Liver (tissue), 9 donors: Measurements from ENCODE around the gene UBR3. TPM values are rescaled to one million over a fixed set of nuclear protein-coding genes. Genes with fewer than 3 reads are reported as not detected.
"Not testable (repeated sequence)": the region's sequence is repeated elsewhere in the genome, so short reads cannot be mapped to it uniquely, and the experiment has no call there.

ENCODE experiments used
- DNase-seq: peaks from one replicate; pipeline ENCODE4 v3.0.0-alpha.2; 2017; ENCODE audit warnings: low spot score
- H3K27ac ChIP-seq, 2 donors: one replicate each; pipeline ENCODE4 v1.7.0; 2013; ENCODE audit warnings: inconsistent platforms in 2 of 2, low read length in 2 of 2, control low read depth in 1 of 2, low read depth in 1 of 2, mild to moderate bottlenecking in 1 of 2
- H3K27me3 ChIP-seq, 4 donors: one replicate each; pipeline versions ENCODE4 v1.6.1 to v1.7.0; 2013; ENCODE audit warnings: low read length in 3 of 4, inconsistent platforms in 1 of 4, mild to moderate bottlenecking in 1 of 4, moderate library complexity in 1 of 4; ENCODE audit not compliant: control insufficient read depth in 4 of 4, insufficient read depth in 4 of 4
- H3K36me3 ChIP-seq, 4 donors: one replicate each; pipeline versions ENCODE4 v1.6.1 to v1.7.0; 2013; ENCODE audit warnings: low read length in 3 of 4, mild to moderate bottlenecking in 3 of 4, low read depth in 1 of 4, moderate library complexity in 1 of 4; ENCODE audit not compliant: control insufficient read depth in 4 of 4, insufficient read depth in 3 of 4
- H3K4me1 ChIP-seq, 4 donors: one replicate each; pipeline versions ENCODE4 v1.6.1 to v1.7.0; 2013; ENCODE audit warnings: low read length in 3 of 4, mild to moderate bottlenecking in 3 of 4, moderate library complexity in 1 of 4; ENCODE audit not compliant: control insufficient read depth in 4 of 4, insufficient read depth in 4 of 4
- H3K4me3 ChIP-seq, 3 donors: one replicate each; pipeline versions ENCODE4 v1.6.1 to v1.7.0; 2013; ENCODE audit warnings: low read length in 3 of 3, control low read depth in 1 of 3, low read depth in 1 of 3, mild to moderate bottlenecking in 1 of 3
- H3K9ac ChIP-seq, 2 donors: one replicate each; pipeline ENCODE4 v1.7.0; 2013; ENCODE audit warnings: low read length in 2 of 2, mild to moderate bottlenecking in 2 of 2, moderate library complexity in 2 of 2, control low read depth in 1 of 2, low read depth in 1 of 2
- H3K9me3 ChIP-seq, 4 donors: one replicate each; pipeline versions ENCODE4 v1.6.1 to v1.7.0; 2013; ENCODE audit warnings: low read length in 3 of 4; ENCODE audit not compliant: control insufficient read depth in 4 of 4
- ATF3 ChIP-seq: IDR thresholded peaks from 2 replicates; pipeline ENCODE4 v1.6.1; 2016; ENCODE audit warnings: antibody characterized with exemption
- CTCF ChIP-seq: fragments of 150-350 bp; IDR thresholded peaks from 2 replicates; pipeline ENCODE4 v1.5.1; 2017; ENCODE audit warnings: improper control_type of control experiment, low read depth, low read length; ENCODE audit not compliant: missing input control
- EGR1 ChIP-seq, 2 donors: IDR thresholded peaks; 2 replicates each; pipeline ENCODE4 v1.6.1; 2016 to 2018; ENCODE audit warnings: antibody characterized with exemption in 2 of 2, low read depth in 2 of 2
- FOXA1 ChIP-seq: IDR thresholded peaks from 2 replicates; pipeline ENCODE4 v1.6.1; 2016; ENCODE audit warnings: antibody characterized with exemption
- FOXA2 ChIP-seq: IDR thresholded peaks from 2 replicates; pipeline ENCODE4 v1.6.1; 2016; ENCODE audit warnings: antibody characterized with exemption
- GABPA ChIP-seq, 2 donors: IDR thresholded peaks in 1 of 2; conservative IDR thresholded peaks in 1 of 2; 2 replicates each; pipeline ENCODE4 v1.6.1; 2016; ENCODE audit warnings: antibody characterized with exemption in 2 of 2, mild to moderate bottlenecking in 1 of 2, moderate library complexity in 1 of 2
- HNF4A ChIP-seq, 2 donors: conservative IDR thresholded peaks; 2 replicates each; pipeline ENCODE4 v1.6.1; 2016; ENCODE audit warnings: antibody characterized with exemption in 2 of 2, mild to moderate bottlenecking in 2 of 2
- HNF4G ChIP-seq: IDR thresholded peaks from 2 replicates; pipeline ENCODE4 v1.6.1; 2016; ENCODE audit warnings: antibody characterized with exemption
- JUND ChIP-seq, 2 donors: IDR thresholded peaks; 2 replicates each; pipeline ENCODE4 v1.6.1; 2016; ENCODE audit warnings: antibody characterized with exemption in 2 of 2
- MAX ChIP-seq: IDR thresholded peaks from 2 replicates; pipeline ENCODE4 v1.6.1; 2016; ENCODE audit warnings: antibody characterized with exemption
- NR2F2 ChIP-seq: IDR thresholded peaks from 2 replicates; pipeline ENCODE4 v1.6.1; 2016; ENCODE audit warnings: antibody characterized with exemption
- RAD21 ChIP-seq, 2 donors: IDR thresholded peaks; 2 replicates each; pipeline ENCODE4 v1.6.1; 2016; ENCODE audit warnings: antibody characterized with exemption in 2 of 2, mild to moderate bottlenecking in 2 of 2
- REST ChIP-seq: IDR thresholded peaks from 2 replicates; pipeline ENCODE4 v1.6.1; 2016; ENCODE audit warnings: antibody characterized with exemption, mild to moderate bottlenecking
- RXRA ChIP-seq, 2 donors: IDR thresholded peaks; 2 replicates each; pipeline ENCODE4 v1.6.1; 2017 to 2018; ENCODE audit warnings: antibody characterized with exemption in 2 of 2, mild to moderate bottlenecking in 1 of 2
- SP1 ChIP-seq: IDR thresholded peaks from 2 replicates; pipeline ENCODE4 v1.6.1; 2018; ENCODE audit warnings: antibody characterized with exemption, mild to moderate bottlenecking
- TAF1 ChIP-seq: conservative IDR thresholded peaks from 2 replicates; pipeline ENCODE4 v1.6.1; 2016; ENCODE audit warnings: antibody characterized with exemption, mild to moderate bottlenecking
- ZBTB33 ChIP-seq: IDR thresholded peaks from 2 replicates; pipeline ENCODE4 v1.6.1; 2016; ENCODE audit warnings: antibody characterized with exemption
- WGBS: extraction: QIAGEN DNeasy Blood & Tissue Kit; methylation state at CpG from one replicate; pipeline ENCODE4 v1.1.7; 2013; 5-methylcytosine and 5-hydroxymethylcytosine counted together
- polyA plus RNA-seq, 2 donors: library from polyadenylated mRNA; stranded (reverse) in 1 of 2; unstranded in 1 of 2; fragments of 200-250 nt in 1 of 2; fragments of >200 nt in 1 of 2; fragmentation: Nextera tagmentation in 1 of 2; extraction: Ambion mirVana in 1 of 2; gene quantifications; one replicate each; pipeline versions ENCODE4 v1.2.1 to v1.2.3, GENCODE V29; 2013 to 2015
- total RNA-seq, 2 donors: library from RNA; depleted of rRNA; stranded (reverse); fragments of >200 nt; gene quantifications; one replicate each; pipeline ENCODE4 v1.2.3, GENCODE V29; 2014
- donor health status: healthy.
- donor health status: healthy.
- donor health status: healthy.
- donor health status: healthy.
- donor health status: healthy.

Gene UBR3
- total and polyA plus RNA-seq, 4 donors: 8.5 to 69.4 (median 28.4) TPM

GRCh38 chr2:169955940-169956339 is 128.7 kb downstream of the UBR3 start:
- no peak overlapping the region for H3K9ac ChIP-seq
- DNase-seq: no peak

GRCh38 chr2:169957219-169957618 is 130.0 kb downstream of the UBR3 start:
- DNase-seq, H3K9ac ChIP-seq, H3K4me1 ChIP-seq, H3K27ac ChIP-seq, H3K27me3 ChIP-seq, H3K9me3 ChIP-seq, H3K4me3 ChIP-seq: not testable (repeated sequence)
- H3K36me3 ChIP-seq: peaks cover 3 to 27% (median 22%) of the 10 kb centered on the region in 4 donors
- 96% methylated on average over 5 of the region's 5 CpGs for WGBS

More at GRCh38 chr2:169955940-169956339, 128.7 kb downstream of the UBR3 start:
- H3K36me3 ChIP-seq: peaks cover 3 to 27% (median 20%) of the 10 kb centered on the region in 4 donors
- H3K4me3 ChIP-seq: no peak overlapping the region
- no peak overlapping the region for H3K27ac ChIP-seq
- no peaks in the 10 kb centered on the region for H3K4me1 ChIP-seq
- no peak for TF ChIP-seq SP1
- no peak for TF ChIP-seq REST
- no peak for TF ChIP-seq MAX
- TF ChIP-seq ATF3: no peak
- TF ChIP-seq RAD21 (IDR thresholded peaks at IDR 0.05): no peak
- no peak for TF ChIP-seq FOXA1
- no peak for TF ChIP-seq NR2F2
- TF ChIP-seq CTCF: no peak
- TF ChIP-seq HNF4A (conservative IDR thresholded peaks at IDR 0.05): no peak
- no peak for TF ChIP-seq RXRA (IDR thresholded peaks at IDR 0.05)
- no peak for TF ChIP-seq TAF1
- TF ChIP-seq HNF4G: no peak
- TF ChIP-seq GABPA (IDR thresholded peaks at IDR 0.05 in 1 of 2, conservative IDR thresholded peaks at IDR 0.05 in 1 of 2): no peak
- no peaks in the 10 kb centered on the region for H3K9me3 ChIP-seq
- no peaks in the 10 kb centered on the region for H3K27me3 ChIP-seq

- Histone ChIP-seq H3K9ac (no peak overlapping the region), H3K4me1 (no peaks in the 10 kb centered on the region), H3K9me3 (no peaks in the 10 kb centered on the region), H3K36me3 (peaks cover 4 to 39% (median 33%) of the 10 kb centered on the region in 4 donors), H3K27me3 (no peaks in the 10 kb centered on the region), H3K4me3 (no peak overlapping the region), H3K27ac (no peak overlapping the region)
- WGBS: 86% methylated on average over 4 of the region's 4 CpGs
- DNase-seq: no peak
- TF ChIP-seq JUND (IDR thresholded peaks at IDR 0.05) (no peak), SP1 (no peak), FOXA2 (no peak), GABPA (IDR thresholded peaks at IDR 0.05 in 1 of 2, conservative IDR thresholded peaks at IDR 0.05 in 1 of 2) (no peak), CTCF (no peak), RAD21 (IDR thresholded peaks at IDR 0.05) (no peak), HNF4G (no peak), NR2F2 (no peak), RXRA (IDR thresholded peaks at IDR 0.05) (no peak), EGR1 (IDR thresholded peaks at IDR 0.05; ENCODE audit: low read depth in 2 of 2) (no peak), HNF4A (conservative IDR thresholded peaks at IDR 0.05) (no peak), ZBTB33 (no peak)
Observed at GRCh38 chr2:169961911-169962310, 134.7 kb downstream of the UBR3 start.
